Epithelial cell of proximal tubule (primary cell): Measurements from ENCODE around the gene LUC7L. TPM values are rescaled to one million over a fixed set of nuclear protein-coding genes. Genes with fewer than 3 reads are reported as not detected.
"Not testable (repeated sequence)": the region's sequence is repeated elsewhere in the genome, so short reads cannot be mapped to it uniquely, and the experiment has no call there.

Source experiments
- DNase-seq: peaks from one replicate; pipeline ENCODE4 v3.0.0-alpha.2; 2011; ENCODE audit warnings: low read depth
- H3K4me3 ChIP-seq: 2 replicates; pipeline ENCODE4 v1.5.1; 2011; ENCODE audit warnings: low read depth, mild to moderate bottlenecking, low read length
- total RNA-seq: library from RNA; depleted of rRNA; stranded (reverse); fragments of >200 nt; gene quantifications from 2 replicates; pipeline ENCODE4 v1.2.3, GENCODE V29; 2015
- TF ChIP-seq, protein P1 (sequence below): conservative IDR thresholded peaks from 2 replicates; pipeline ENCODE4 v1.5.1; 2012; ENCODE audit warnings: low read depth, mild to moderate bottlenecking, low read length

LUC7L gene
- total RNA-seq, 1 donor from 2014 or later, result 77.6 TPM

GRCh38 chr16:261031-261691 lies 31.9 kb upstream of the LUC7L start:
- TF ChIP-seq, protein P1, sequence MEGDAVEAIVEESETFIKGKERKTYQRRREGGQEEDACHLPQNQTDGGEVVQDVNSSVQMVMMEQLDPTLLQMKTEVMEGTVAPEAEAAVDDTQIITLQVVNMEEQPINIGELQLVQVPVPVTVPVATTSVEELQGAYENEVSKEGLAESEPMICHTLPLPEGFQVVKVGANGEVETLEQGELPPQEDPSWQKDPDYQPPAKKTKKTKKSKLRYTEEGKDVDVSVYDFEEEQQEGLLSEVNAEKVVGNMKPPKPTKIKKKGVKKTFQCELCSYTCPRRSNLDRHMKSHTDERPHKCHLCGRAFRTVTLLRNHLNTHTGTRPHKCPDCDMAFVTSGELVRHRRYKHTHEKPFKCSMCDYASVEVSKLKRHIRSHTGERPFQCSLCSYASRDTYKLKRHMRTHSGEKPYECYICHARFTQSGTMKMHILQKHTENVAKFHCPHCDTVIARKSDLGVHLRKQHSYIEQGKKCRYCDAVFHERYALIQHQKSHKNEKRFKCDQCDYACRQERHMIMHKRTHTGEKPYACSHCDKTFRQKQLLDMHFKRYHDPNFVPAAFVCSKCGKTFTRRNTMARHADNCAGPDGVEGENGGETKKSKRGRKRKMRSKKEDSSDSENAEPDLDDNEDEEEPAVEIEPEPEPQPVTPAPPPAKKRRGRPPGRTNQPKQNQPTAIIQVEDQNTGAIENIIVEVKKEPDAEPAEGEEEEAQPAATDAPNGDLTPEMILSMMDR, result no peak
- H3K4me3 ChIP-seq, result no peak overlapping the region
- no peak for DNase-seq

- no peak overlapping the region for H3K4me3 ChIP-seq
- TF ChIP-seq, protein P1, result no peak
These were observed 31.1 kb upstream of the LUC7L start for GRCh38 chr16:260326-260725.

DNA sequence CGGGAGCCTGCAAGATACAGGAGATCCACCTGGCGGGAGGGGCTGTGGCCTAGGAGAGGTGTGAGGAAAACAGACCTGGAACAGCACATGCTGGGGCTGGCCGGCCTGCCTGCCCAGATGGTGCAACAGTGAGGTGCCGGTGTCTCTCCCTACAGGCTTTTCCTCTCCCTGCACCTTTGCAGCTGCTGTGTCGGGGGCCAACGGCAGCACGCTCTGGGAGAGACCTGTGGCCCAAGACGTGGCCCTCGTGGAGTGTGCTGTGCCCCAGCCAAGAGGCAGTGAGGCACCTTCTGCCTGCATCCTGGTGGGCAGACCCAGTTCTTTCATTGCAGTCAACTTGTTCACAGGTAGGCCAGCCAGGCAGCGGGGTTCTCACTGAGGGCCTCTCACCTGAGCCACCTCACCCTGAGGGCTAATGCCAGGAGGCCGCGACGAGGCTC lies 30.6 kb upstream of the LUC7L start:
- TF ChIP-seq, protein P1, result no peak
- H3K4me3 ChIP-seq, result no peak overlapping the region
- DNase-seq, result no peak

More at GRCh38 chr16:260326-260725, 31.1 kb upstream of the LUC7L start:
- no peak for DNase-seq

DNA sequence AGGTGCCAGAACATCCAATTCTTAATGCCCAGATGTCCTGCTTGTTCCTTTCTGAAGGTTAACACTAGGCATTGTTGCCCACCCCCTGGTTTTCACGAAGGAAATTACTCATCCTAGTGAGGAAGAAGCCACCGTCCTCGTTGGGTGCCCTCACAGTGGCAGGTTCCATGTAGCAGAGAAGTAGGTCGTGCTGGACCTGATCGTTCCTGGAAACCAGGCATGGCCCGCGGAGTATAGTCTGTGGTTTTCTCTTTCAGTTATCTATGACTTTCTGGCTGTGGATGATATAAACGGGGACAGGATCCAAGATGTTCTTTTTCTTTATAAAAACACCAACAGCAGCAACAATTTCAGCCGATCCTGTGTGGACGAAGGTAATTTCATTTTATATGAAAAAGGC lies 30.0 kb upstream of the LUC7L start:
- no peak overlapping the region for H3K4me3 ChIP-seq
- DNase-seq, result no peak
- TF ChIP-seq, protein P1, result no peak

GRCh38 chr16:258091-258490 lies 28.8 kb upstream of the LUC7L start:
- not testable (repeated sequence) for DNase-seq, H3K4me3 ChIP-seq

- H3K4me3 ChIP-seq, result no peak overlapping the region
- TF ChIP-seq, protein P1, result no peak
- DNase-seq, result no peak
These were observed 25.9 kb upstream of the LUC7L start for GRCh38 chr16:255183-255582.

DNA sequence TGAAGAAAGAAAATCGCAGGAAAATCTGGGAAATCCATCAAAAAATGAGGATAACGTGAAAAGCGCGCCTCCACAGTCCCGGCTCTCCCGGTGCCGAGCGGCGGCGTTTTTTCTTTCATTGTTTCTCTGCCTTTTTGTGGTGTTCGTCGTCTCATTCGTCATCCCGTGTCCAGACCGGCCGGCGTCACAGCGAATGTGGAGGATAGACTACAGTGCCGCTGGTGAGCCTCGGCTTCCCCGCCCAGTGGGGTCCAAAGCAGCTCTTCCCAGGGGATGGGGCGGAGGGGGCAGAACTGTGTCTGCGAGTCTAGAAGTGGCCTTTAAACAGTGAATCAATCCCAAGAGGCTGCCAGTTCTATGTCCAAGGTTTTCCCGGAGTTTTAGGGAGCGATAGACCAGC lies 25.2 kb upstream of the LUC7L start:
- TF ChIP-seq, protein P1, result no peak

More for the DNA sequence above, 25.2 kb upstream of the LUC7L start:
- no peak overlapping the region for H3K4me3 ChIP-seq
- no peak for DNase-seq
